Myocyte (in vitro differentiated cells): Measurements from ENCODE around the gene CLTA. TPM values are rescaled to one million over a fixed set of nuclear protein-coding genes. Genes with fewer than 3 reads are reported as not detected.
"Not testable (repeated sequence)": the region's sequence is repeated elsewhere in the genome, so short reads cannot be mapped to it uniquely, and the experiment has no call there.

ENCODE experiments used
- DNase-seq: peaks from one replicate; pipeline ENCODE4 v3.0.0-alpha.2; 2012; ENCODE audit warnings: low read depth
- total RNA-seq: library from RNA; depleted of rRNA; stranded (reverse); fragments of >200 nt; gene quantifications from 2 replicates; pipeline ENCODE4 v1.2.3, GENCODE V29; 2014

The CLTA gene
- total RNA-seq, 1 donor from 2014 or later: 193 TPM

- no peak for DNase-seq
These were observed 46.5 kb downstream of the CLTA start for GRCh38 chr9:36237230-36237629.

- DNase-seq: not testable (repeated sequence)
These were observed 48.5 kb downstream of the CLTA start for GRCh38 chr9:36239205-36239604.

- not testable (repeated sequence) for DNase-seq
These were observed 49.0 kb downstream of the CLTA start for GRCh38 chr9:36239675-36240074.

GRCh38 chr9:36245906-36246305 is 55.2 kb downstream of the CLTA start:
- DNase-seq: no peak

- DNase-seq: no peak
These were observed 56.6 kb downstream of the CLTA start for GRCh38 chr9:36247356-36247755.

GRCh38 chr9:36248061-36248460 is 57.3 kb downstream of the CLTA start:
- DNase-seq: peak; percentile 10

- DNase-seq: no peak
These were observed 58.5 kb downstream of the CLTA start for GRCh38 chr9:36249189-36249588.

- no peak for DNase-seq
These were observed 59.4 kb downstream of the CLTA start for GRCh38 chr9:36250079-36250478.

- no peak for DNase-seq
These were observed 60.7 kb downstream of the CLTA start for GRCh38 chr9:36251428-36251827.

- DNase-seq: peak; percentile 98
These were observed 67.7 kb downstream of the CLTA start, which contains the start of gene GNE for GRCh38 chr9:36258208-36258995. Gene GNE (minus strand): TSS chr9:36258448. CDS start chr9:36249355, 9,093 bp downstream.

- DNase-seq: no peak
These were observed 68.3 kb downstream of the CLTA start for GRCh38 chr9:36258996-36259533.

Other genes starting within 250 kb of the CLTA start
- gene OR2S2, start 232.8 kb upstream of the CLTA start, total RNA-seq: not detected in 2 replicates
- 9.8 and 11.1 TPM in 2 replicates for gene RECK, start 154.0 kb upstream of the CLTA start, total RNA-seq
- gene GLIPR2, start 54.2 kb upstream of the CLTA start, total RNA-seq: 24.2 and 26.7 TPM in 2 replicates
- 0.26 and 1.2 TPM in 2 replicates for gene CCIN, start 21.5 kb upstream of the CLTA start, total RNA-seq
- gene GNE, start 67.5 kb downstream of the CLTA start, total RNA-seq: 16.2 and 18.6 TPM in 2 replicates
- gene RNF38, start 209.3 kb downstream of the CLTA start, total RNA-seq: 19.4 and 21.0 TPM in 2 replicates